ENCODE measurements around the gene EXOC4.
"Not testable (repeated sequence)": the region's sequence is repeated elsewhere in the genome, so short reads cannot be mapped to it uniquely, and the experiment has no call there.

Gene EXOC4

GRCh38 chr7:134070673-134071072 is 817.8 kb downstream of the EXOC4 start:
- H3K4me3 ChIP-seq (ENCODE audit: extremely low read depth, insufficient read depth, low read length, poor library complexity, severe bottlenecking) = no peak overlapping the region
- no peak overlapping the region for H3K27ac ChIP-seq (ENCODE audit: low read depth, low read length, severe bottlenecking)
- H3K9me3 ChIP-seq (ENCODE audit: control insufficient read depth, low read length) = peaks cover 2% of the 10 kb centered on the region
- 100% methylated on average over 1 of the region's 3 CpGs; no CpG with 5 or more reads in 1 of the 2 experiments for WGBS, 2 experiments (ENCODE audit: insufficient coverage in 2 of 2)
- no peaks in the 10 kb centered on the region for H3K36me3 ChIP-seq (ENCODE audit: control insufficient read depth, insufficient read depth, low read length)
- no peaks in the 10 kb centered on the region for H3K4me1 ChIP-seq (ENCODE audit: control insufficient read depth, insufficient read depth, low read length, poor library complexity, severe bottlenecking)

GRCh38 chr7:134071355-134072331 is 818.8 kb downstream of the EXOC4 start:
- Histone ChIP-seq H3K4me3 (ENCODE audit: extremely low read depth, insufficient read depth, low read length, poor library complexity, severe bottlenecking) (no peak overlapping the region), H3K27ac (ENCODE audit: low read depth, low read length, severe bottlenecking) (no peak overlapping the region), H3K4me1 (ENCODE audit: control insufficient read depth, insufficient read depth, low read length, poor library complexity, severe bottlenecking) (no peaks in the 10 kb centered on the region), H3K9me3 (ENCODE audit: control insufficient read depth, low read length) (peaks cover 5% of the 10 kb centered on the region), H3K36me3 (ENCODE audit: control insufficient read depth, insufficient read depth, low read length) (no peaks in the 10 kb centered on the region)

GRCh38 chr7:134073276-134073675 is 820.4 kb downstream of the EXOC4 start:
- Histone ChIP-seq H3K36me3 (ENCODE audit: control insufficient read depth, insufficient read depth, low read length) (no peaks in the 10 kb centered on the region), H3K4me3 (ENCODE audit: extremely low read depth, insufficient read depth, low read length, poor library complexity, severe bottlenecking) (no peak overlapping the region), H3K27ac (ENCODE audit: low read depth, low read length, severe bottlenecking) (no peak overlapping the region), H3K4me1 (ENCODE audit: control insufficient read depth, insufficient read depth, low read length, poor library complexity, severe bottlenecking) (no peaks in the 10 kb centered on the region), H3K9me3 (ENCODE audit: control insufficient read depth, low read length) (peaks cover 5% of the 10 kb centered on the region)
- WGBS, 2 experiments (ENCODE audit: insufficient coverage in 2 of 2) = 86 to 93% methylated on average over 4 to 6 of the region's 6 CpGs

- Histone ChIP-seq H3K27ac (ENCODE audit: low read depth, low read length, severe bottlenecking) (no peak overlapping the region), H3K4me3 (ENCODE audit: extremely low read depth, insufficient read depth, low read length, poor library complexity, severe bottlenecking) (no peak overlapping the region), H3K36me3 (ENCODE audit: control insufficient read depth, insufficient read depth, low read length) (no peaks in the 10 kb centered on the region), H3K9me3 (ENCODE audit: control insufficient read depth, low read length) (peaks cover 5% of the 10 kb centered on the region), H3K4me1 (ENCODE audit: control insufficient read depth, insufficient read depth, low read length, poor library complexity, severe bottlenecking) (peaks cover 9% of the 10 kb centered on the region)
- 100% methylated on average over 1 of the region's 1 CpG for WGBS, 2 experiments (ENCODE audit: insufficient coverage in 2 of 2)
These were observed 822.9 kb downstream of the EXOC4 start for GRCh38 chr7:134075799-134076198.

GRCh38 chr7:134077560-134077959 is 824.7 kb downstream of the EXOC4 start:
- 100% methylated on average over 2 of the region's 2 CpGs; no CpG with 5 or more reads in 1 of the 2 experiments for WGBS, 2 experiments (ENCODE audit: insufficient coverage in 2 of 2)
- not testable (repeated sequence) for H3K4me3 ChIP-seq (ENCODE audit: extremely low read depth, insufficient read depth, low read length, poor library complexity, severe bottlenecking); H3K9me3 ChIP-seq (ENCODE audit: control insufficient read depth, low read length); H3K36me3 ChIP-seq (ENCODE audit: control insufficient read depth, insufficient read depth, low read length); H3K4me1 ChIP-seq (ENCODE audit: control insufficient read depth, insufficient read depth, low read length, poor library complexity, severe bottlenecking); H3K27ac ChIP-seq (ENCODE audit: low read depth, low read length, severe bottlenecking)

GRCh38 chr7:134078991-134079390 is 826.1 kb downstream of the EXOC4 start:
- peaks cover 5% of the 10 kb centered on the region for H3K9me3 ChIP-seq (ENCODE audit: control insufficient read depth, low read length)
- H3K4me1 ChIP-seq (ENCODE audit: control insufficient read depth, insufficient read depth, low read length, poor library complexity, severe bottlenecking) = peaks cover 13% of the 10 kb centered on the region
- H3K4me3 ChIP-seq (ENCODE audit: extremely low read depth, insufficient read depth, low read length, poor library complexity, severe bottlenecking) = no peak overlapping the region
- H3K27ac ChIP-seq (ENCODE audit: low read depth, low read length, severe bottlenecking) = peak overlapping the region; percentile 2
- no peaks in the 10 kb centered on the region for H3K36me3 ChIP-seq (ENCODE audit: control insufficient read depth, insufficient read depth, low read length)
- WGBS, 2 experiments (ENCODE audit: insufficient coverage in 2 of 2) = 89 to 96% methylated on average over 1 to 2 of the region's 2 CpGs

- H3K4me1 ChIP-seq (ENCODE audit: control insufficient read depth, insufficient read depth, low read length, poor library complexity, severe bottlenecking) = peaks cover 18% of the 10 kb centered on the region
- H3K4me3 ChIP-seq (ENCODE audit: extremely low read depth, insufficient read depth, low read length, poor library complexity, severe bottlenecking) = no peak overlapping the region
- H3K9me3 ChIP-seq (ENCODE audit: control insufficient read depth, low read length) = peaks cover 8% of the 10 kb centered on the region
- 86% methylated on average over 1 of the region's 1 CpG; no CpG with 5 or more reads in 1 of the 2 experiments for WGBS, 2 experiments (ENCODE audit: insufficient coverage in 2 of 2)
- H3K27ac ChIP-seq (ENCODE audit: low read depth, low read length, severe bottlenecking) = no peak overlapping the region
- no peaks in the 10 kb centered on the region for H3K36me3 ChIP-seq (ENCODE audit: control insufficient read depth, insufficient read depth, low read length)
These were observed 828.8 kb downstream of the EXOC4 start for GRCh38 chr7:134081695-134082094.

- Histone ChIP-seq H3K4me1 (ENCODE audit: control insufficient read depth, insufficient read depth, low read length, poor library complexity, severe bottlenecking) (peaks cover 13% of the 10 kb centered on the region), H3K4me3 (ENCODE audit: extremely low read depth, insufficient read depth, low read length, poor library complexity, severe bottlenecking) (no peak overlapping the region), H3K27ac (ENCODE audit: low read depth, low read length, severe bottlenecking) (no peak overlapping the region), H3K9me3 (ENCODE audit: control insufficient read depth, low read length) (peaks cover 20% of the 10 kb centered on the region), H3K36me3 (ENCODE audit: control insufficient read depth, insufficient read depth, low read length) (no peaks in the 10 kb centered on the region)
- 30 to 54% methylated on average over 1 to 2 of the region's 3 CpGs for WGBS, 2 experiments (ENCODE audit: insufficient coverage in 2 of 2)
These were observed 831.0 kb downstream of the EXOC4 start for GRCh38 chr7:134083766-134084487.

GRCh38 chr7:134084488-134085144 is 831.7 kb downstream of the EXOC4 start:
- peaks cover 27% of the 10 kb centered on the region for H3K9me3 ChIP-seq (ENCODE audit: control insufficient read depth, low read length)
- peaks cover 9% of the 10 kb centered on the region for H3K4me1 ChIP-seq (ENCODE audit: control insufficient read depth, insufficient read depth, low read length, poor library complexity, severe bottlenecking)
- H3K4me3 ChIP-seq (ENCODE audit: extremely low read depth, insufficient read depth, low read length, poor library complexity, severe bottlenecking) = no peak overlapping the region
- no peak overlapping the region for H3K27ac ChIP-seq (ENCODE audit: low read depth, low read length, severe bottlenecking)
- 66 to 86% methylated on average over 2 of the region's 3 CpGs for WGBS, 2 experiments (ENCODE audit: insufficient coverage in 2 of 2)
- H3K36me3 ChIP-seq (ENCODE audit: control insufficient read depth, insufficient read depth, low read length) = no peaks in the 10 kb centered on the region

- H3K9me3 ChIP-seq (ENCODE audit: control insufficient read depth, low read length) = peaks cover 33% of the 10 kb centered on the region
- peaks cover 9% of the 10 kb centered on the region for H3K4me1 ChIP-seq (ENCODE audit: control insufficient read depth, insufficient read depth, low read length, poor library complexity, severe bottlenecking)
- no peak overlapping the region for H3K4me3 ChIP-seq (ENCODE audit: extremely low read depth, insufficient read depth, low read length, poor library complexity, severe bottlenecking)
- no peak overlapping the region for H3K27ac ChIP-seq (ENCODE audit: low read depth, low read length, severe bottlenecking)
- no peaks in the 10 kb centered on the region for H3K36me3 ChIP-seq (ENCODE audit: control insufficient read depth, insufficient read depth, low read length)
These were observed 832.4 kb downstream of the EXOC4 start for GRCh38 chr7:134085311-134085710.
